ENCODE results near the gene HCAR3.
"Not testable (repeated sequence)": the region's sequence is repeated elsewhere in the genome, so short reads cannot be mapped to it uniquely, and the experiment has no call there.

The HCAR3 gene

DNA sequence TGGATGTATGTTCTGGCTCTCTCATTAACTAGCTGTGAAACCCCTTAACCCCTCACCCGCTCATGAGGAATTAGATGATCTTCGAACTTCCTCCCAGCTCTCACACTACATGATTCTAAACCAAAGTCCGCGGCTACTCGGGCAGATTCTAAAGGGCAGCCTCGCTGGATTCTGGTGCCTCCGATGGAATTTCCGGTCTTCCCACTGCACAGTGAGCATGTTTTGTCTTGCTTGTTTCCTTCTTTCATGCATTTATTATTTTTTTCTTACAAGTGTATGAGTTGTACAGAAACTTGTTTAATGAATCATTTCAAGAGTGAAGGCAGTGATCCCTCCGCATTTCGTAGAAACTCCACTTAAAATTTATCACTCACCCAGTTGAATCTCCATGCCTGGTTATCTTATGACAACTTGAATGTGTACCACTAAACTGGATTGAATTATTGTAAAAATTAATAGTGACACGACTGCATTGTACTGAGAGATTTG is 4.5 kb upstream of the HCAR3 start:
- no peak for DNase-seq

DNA sequence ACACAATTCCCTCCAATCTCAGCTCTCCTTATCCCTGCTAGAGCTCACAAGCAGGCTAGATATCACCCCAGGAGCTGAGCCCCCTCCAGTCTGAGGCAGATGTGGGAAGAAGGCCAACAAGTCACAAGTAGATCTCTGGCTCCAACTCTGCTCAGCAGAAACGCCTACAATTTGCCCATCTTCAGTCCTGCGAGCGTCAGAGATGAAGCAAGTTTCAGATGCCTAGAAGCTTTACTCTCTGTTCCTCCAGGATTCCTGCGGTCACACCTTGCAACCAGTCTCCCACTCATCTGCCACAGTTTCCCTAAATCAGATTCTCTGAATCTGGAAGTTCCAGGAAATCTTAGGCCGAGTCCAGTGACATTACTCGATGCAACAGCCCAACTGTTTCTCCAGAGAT is 1.4 kb downstream of the HCAR3 start:
- DNase-seq, result not testable (repeated sequence)

DNA sequence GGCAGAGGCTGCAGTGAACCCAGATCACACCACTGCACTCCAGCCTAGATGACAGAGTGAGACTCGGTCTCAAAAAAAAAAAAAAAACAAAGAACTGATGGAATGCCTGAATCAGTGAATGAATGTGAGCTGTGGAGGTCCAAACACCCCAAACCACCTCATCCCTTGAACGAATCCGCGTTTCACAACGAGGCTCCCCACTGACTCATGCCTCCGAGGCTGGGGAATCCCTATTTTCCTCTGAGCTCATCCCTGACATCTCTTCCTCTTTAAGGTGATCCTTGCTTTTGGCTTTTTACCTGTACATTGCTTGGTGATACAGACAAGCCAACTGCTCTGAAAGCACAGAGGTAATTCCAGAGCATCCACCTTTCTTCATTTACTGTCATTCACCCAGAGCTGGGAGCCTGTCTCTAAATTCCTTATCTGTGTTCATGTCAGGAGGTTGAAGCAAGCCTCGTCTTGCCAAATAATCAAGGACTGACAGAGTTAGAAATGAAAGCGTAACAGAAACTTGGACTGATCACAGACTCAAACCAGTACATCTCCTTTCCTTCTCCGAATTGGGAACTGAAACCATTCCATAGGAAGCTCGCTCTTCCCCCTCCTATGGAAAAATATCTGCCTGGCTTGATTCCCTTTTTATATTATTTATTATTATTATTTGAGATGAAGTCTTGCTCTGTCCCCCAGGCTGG is 3.0 kb downstream of the HCAR3 start:
- not testable (repeated sequence) for DNase-seq

DNA sequence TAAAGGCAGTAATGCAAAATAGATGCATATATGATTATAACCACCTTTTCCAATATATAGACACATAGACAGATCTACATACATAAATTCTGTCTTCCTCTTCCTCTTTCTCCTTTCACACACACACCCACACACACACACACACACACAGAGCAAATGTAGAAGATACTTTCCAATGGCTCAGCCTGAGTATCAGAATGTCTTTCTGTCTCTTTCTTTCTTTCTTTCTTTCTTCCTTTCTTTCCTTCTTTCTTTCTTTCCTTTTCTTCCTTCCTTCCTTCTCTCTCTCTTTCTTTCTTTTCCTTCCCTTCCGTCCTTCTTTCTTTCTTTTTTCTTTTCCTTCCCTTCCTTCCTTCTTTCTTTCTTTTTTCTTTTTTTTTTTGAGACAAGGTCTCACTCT is 5.3 kb downstream of the HCAR3 start:
- not testable (repeated sequence) for DNase-seq

DNA sequence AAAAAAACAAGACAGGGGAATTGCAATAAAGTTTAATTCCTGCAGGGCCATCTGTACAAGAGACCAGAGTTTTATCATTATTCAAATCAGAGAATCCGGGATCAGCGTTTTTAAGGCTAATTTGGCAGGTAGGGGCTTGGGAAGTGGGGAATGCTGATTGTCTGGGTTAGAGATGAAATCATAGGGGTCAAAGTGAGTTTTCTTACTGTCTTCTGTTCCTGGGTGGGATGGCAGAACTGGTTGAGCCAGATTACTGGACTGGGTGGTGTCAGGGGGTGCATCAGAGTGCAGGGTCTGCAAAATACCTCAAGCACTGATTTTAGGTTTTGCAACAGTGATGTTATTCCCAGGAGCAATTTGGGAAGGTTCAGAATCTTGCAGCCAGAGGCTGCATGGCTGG is 6.3 kb downstream of the HCAR3 start:
- DNase-seq, result not testable (repeated sequence)

DNA sequence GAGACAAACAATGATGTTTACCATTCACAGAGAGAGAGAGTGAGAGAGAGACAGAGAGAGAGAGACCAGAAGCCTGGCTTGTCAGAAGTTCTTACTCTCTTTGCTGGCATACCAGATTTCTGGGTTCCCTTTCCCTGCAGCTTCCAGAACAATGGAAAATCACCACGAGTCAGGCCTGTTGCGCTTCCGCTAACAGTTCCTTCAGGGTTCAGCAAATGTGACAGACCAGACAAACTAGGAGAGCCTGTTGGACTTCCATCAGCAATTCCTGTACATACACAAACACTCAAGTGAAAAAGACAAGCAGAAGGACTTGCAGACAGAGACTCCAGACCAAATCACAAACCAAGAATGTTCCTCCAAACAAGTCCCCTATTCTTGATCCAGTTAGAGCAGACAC is 7.3 kb downstream of the HCAR3 start:
- DNase-seq, result not testable (repeated sequence)

DNA sequence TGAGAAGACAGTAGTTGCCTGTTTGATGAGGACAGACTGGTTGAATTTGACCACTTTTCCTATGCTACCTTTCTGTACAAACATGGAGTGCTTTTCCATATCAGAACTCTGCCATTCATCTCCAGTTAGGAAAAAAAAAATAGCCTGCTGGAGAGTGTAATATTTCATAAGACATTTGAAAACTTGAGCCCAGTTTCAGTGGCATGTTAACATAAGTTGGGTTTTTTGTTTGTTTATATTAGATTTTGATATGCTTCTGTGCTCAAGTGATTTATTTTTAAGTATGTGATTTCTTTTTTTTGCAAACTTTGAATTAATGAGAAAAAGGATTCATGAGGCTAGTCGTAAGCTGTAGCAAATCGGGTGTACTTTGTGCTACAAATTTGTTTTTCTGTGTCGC is 12.8 kb downstream of the HCAR3 start:
- not testable (repeated sequence) for DNase-seq

DNA sequence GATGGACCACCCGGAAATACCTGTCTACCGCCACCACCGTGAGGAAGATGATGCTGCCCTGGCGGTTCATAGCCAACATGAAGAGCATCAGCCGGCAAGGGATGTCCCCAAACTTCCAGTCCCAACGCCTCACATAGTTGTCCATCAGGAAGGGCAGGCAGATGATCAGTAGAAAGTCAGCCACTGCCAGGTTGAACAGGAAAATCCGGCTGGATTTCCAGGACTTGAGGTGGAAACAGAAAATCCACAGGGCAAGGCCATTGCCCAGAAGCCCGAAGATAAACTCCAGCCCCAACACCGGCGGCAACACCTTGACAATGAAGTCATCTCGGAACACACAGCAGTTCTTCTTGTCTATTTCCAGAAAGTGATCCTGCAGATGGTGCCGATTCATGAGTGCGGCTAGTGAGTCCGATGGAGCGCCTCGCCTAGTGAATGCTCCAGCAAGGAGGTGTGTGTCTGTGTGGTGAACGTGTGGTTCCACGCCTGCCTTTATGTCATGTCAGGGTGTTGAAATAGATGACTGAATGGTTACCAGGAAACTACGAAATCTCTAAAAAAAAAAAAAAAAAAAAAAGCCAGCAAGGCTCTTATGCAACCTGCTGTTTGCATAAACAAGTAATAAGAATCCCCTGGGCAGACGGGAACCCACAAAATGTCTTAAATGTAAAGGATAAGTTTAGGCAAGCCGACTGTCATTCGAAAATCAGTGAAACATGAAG is 13.6 kb downstream of the HCAR3 start, which contains the start of gene HCAR2:
Gene HCAR2 (minus strand): TSS at position 468 of the 722 bp plus-strand sequence. CDS start 74 bp downstream, at position 394.
- DNase-seq, result not testable (repeated sequence)

DNA sequence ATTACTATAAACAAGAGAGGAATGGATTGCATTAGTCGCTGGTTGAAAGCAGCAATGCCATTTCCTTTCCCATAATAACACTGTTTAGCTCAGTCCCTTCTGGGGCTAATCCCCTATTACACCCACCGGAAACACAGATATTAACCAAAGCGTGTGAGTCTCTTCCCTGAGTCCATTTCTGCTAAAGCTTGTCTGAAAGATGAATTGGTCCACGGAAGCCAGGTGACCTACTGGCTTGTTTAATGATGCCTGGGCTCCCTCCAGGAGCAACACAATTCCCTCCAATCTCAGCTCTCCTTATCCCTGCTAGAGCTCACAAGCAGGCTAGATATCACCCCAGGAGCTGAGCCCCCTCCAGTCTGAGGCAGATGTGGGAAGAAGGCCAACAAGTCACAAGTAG is 15.1 kb downstream of the HCAR3 start:
- not testable (repeated sequence) for DNase-seq

DNA sequence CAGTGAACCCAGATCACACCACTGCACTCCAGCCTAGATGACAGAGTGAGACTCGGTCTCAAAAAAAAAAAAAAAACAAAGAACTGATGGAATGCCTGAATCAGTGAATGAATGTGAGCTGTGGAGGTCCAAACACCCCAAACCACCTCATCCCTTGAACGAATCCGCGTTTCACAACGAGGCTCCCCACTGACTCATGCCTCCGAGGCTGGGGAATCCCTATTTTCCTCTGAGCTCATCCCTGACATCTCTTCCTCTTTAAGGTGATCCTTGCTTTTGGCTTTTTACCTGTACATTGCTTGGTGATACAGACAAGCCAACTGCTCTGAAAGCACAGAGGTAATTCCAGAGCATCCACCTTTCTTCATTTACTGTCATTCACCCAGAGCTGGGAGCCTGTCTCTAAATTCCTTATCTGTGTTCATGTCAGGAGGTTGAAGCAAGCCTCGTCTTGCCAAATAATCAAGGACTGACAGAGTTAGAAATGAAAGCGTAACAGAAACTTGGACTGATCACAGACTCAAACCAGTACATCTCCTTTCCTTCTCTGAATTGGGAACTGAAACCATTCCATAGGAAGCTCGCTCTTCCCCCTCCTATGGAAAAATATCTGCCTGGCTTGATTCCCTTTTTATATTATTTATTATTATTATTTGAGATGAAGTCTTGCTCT is 16.4 kb downstream of the HCAR3 start:
- not testable (repeated sequence) for DNase-seq

DNA sequence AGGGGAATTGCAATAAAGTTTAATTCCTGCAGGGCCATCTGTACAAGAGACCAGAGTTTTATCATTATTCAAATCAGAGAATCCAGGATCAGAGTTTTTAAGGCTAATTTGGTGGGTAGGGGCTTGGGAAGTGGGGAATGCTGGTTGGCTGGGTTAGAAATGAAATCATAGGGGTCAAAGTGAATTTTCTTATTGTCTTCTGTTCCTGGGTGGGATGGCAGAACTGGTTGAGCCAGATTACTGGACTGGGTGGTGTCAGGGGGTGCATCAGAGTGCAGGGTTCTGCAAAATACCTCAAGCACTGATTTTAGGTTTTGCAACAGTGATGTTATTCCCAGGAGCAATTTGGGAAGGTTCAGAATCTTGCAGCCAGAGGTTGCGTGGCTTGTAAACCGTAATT is 19.7 kb downstream of the HCAR3 start:
- not testable (repeated sequence) for DNase-seq

DNA sequence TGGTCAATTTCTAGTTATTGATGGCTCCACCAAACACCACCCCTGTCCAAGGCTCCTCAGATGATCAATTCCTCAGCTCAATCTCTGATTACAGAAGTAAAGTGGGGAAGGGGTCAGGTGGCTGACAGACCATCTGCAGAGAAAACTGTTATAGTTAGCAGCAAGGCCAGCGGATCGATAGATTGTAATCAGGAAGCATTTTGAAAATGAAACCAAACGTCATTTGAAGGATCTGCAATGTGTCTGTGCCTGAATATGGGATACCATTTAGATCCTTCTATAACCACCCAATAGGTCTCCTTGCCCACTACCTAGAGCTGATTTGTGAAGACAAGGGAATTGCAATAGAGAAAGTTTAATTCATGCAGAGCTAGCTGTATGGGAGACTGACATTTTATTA is 25.0 kb downstream of the HCAR3 start:
- DNase-seq, result no peak

DNA sequence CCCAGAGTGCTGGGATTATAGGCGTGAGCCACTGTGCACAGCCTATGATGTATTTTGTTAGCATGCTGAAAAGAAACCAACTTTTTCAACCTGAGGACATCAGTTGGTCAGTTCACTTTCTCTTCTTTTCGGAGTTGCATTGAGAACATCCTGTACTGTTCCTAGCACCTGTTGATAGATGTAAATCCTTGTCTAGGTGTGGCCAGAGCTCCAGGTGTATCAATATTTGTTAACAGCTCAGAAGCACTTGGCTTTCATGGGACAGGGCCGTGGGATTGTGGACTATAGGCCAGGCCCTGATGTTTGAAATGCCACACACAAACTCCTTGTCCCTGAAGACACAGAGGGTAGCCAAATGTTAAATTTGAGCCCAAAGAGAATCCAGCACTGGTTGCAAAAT is 28.3 kb downstream of the HCAR3 start:
- no peak for DNase-seq

DNA sequence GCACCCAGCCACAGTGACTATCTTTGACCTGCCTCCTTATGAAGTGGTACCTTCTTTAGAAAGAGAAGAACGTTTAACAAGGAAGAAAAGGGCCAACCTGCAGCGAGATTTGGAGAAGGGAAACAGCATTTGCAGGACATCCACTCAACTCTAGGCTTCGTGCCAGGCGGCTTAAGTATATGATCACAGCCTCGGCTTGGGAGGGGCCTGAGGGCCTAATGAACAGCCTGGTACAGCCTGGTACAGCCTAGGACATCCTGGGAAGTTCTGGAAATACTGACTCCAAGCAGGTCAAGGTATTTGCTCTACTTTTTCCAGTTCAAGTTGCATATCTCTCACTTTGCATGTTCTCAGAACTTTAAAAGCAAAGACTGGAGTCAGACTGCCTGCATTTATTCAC is 29.5 kb downstream of the HCAR3 start:
- no peak for DNase-seq

DNA sequence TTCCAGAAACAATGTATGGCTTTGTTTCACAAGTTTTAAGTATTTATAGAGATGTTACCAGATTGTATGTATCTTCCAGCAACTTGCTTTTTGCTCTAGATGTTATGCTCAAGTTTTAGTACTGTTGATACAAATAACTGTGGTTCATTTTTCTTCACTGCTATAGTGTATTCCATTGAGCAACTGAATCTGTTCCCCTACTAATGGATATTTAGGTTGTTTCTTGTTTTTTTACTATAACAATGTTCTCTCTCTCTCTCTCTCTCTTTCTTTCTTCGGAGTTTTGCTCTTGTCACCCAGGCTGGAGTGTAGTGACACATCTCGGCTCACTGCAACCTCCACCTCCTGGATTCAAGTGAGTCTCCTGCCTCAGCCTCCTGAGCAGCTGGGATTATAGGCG is 30.1 kb downstream of the HCAR3 start:
- no peak for DNase-seq

DNA sequence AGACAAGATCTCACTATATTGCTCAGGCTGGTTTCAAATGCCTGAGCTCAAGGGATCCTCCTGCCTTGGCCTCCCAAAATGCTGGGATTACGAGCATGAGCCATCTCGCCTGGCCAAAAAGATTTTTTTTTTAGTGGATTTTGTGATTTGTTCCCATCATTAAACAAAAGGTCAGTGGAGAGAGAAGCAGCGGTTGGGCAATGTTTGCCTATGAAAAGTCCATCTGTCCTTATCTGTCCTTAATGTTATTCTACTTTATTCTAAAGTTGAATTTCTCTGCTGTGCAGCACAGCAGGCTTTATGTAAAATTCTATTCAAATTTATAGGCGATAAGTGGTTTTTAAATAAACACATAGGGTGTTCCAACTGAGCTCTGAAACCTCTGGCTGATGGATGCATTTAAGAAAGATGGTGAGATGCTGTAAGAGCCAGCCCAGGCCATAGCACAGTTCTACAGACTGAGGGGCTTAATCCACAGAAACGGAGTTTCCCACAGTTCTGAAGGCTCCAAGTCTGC is 32.3 kb downstream of the HCAR3 start:
- no peak for DNase-seq

DNA sequence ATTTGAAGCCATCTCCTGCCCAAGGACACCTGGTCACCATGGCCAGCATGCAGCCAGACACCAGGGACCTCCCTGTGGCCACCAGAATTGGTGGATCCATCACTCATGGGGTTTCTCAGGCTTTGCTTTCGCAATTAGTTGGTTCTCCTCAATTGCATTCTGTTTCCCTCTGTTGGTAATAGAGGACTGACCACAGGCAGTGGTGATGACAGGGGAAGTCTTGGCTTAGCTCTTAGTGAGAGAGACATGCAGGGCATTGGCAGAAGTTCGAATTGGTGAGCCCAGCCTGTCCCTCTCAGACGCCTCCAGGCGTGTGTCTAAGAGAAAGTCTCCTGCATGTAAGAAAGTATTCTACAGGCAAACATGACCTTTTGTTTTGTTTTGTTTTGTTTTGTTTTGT is 34.8 kb downstream of the HCAR3 start:
- no peak for DNase-seq

DNA sequence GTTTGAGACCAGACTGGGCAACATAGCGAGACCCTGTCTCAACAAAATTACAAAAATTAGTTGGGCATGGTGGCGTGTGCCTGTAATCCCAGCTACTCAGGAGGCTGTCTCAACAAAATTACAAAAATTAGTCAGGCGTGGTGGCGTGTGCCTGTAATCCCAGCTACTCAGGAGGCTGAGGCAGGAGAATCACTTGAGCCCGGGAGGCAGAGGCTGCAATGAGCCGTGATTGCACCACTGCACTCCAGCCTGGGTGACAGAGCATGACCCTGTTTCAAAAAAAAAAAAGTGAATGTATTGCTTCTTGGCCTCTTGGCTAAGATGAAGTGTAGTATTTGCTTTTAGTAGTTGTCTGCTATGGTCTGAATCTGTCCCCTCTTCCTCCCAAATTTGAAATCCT is 35.6 kb downstream of the HCAR3 start:
- not testable (repeated sequence) for DNase-seq

DNA sequence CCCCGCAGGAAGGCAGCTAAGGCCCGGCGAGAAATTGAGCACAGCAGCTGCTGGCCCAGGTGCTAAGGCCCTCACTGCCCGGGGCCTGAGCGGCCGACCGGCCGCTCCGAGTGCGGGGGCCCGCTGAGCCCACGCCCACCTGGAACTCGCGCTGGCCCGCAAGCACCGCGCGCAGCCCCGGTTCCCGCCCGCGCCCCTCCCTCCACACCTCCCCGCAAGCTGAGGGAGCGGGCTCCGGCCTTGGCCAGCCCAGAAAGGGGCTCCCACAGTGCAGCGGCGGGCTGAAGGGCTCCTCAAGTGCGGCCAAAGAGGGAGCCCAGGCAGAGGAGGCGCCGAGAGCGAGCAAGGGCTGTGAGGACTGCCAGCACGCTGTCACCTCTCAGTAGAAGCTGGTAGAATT is 39.8 kb downstream of the HCAR3 start:
- not testable (repeated sequence) for DNase-seq

DNA sequence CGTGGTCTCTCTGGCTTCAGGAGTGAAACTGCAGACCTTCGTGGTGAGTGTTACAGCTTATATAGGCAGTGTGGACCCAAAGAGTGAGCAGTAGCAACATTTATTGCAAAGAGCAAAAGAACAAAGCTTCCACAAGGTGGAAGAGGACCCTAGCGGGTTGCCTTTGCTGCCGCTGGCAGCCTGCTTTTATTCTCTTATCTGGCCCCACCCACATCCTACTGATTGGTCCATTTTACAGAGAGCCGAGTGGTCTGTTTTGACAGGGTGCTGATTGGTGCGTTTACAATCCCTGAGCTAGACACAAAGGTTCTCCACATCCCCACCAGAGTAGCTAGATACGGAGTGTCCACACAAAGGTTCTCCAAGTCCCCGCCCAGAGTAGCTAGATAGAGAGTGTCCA is 40.6 kb downstream of the HCAR3 start:
- not testable (repeated sequence) for DNase-seq

DNA sequence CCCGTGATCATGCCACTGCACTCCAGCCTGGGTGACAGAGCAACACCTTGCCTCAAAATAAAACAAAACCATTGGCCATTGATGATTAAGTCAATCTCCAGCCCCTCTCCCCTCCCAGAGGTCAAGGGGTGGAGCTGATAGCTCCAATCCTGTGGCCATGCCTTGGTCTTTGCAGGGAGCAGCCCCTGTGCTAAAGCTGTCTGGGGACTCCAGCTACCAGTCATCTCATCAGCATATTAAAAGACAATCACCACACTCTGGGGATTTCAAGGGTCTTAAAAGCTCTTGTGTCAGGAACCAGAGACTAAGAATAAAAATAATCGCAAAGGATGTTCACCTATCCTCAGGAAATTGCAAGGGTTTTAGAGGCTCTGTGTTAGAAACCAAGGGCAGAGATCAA is 44.1 kb downstream of the HCAR3 start:
- no peak for DNase-seq

DNA sequence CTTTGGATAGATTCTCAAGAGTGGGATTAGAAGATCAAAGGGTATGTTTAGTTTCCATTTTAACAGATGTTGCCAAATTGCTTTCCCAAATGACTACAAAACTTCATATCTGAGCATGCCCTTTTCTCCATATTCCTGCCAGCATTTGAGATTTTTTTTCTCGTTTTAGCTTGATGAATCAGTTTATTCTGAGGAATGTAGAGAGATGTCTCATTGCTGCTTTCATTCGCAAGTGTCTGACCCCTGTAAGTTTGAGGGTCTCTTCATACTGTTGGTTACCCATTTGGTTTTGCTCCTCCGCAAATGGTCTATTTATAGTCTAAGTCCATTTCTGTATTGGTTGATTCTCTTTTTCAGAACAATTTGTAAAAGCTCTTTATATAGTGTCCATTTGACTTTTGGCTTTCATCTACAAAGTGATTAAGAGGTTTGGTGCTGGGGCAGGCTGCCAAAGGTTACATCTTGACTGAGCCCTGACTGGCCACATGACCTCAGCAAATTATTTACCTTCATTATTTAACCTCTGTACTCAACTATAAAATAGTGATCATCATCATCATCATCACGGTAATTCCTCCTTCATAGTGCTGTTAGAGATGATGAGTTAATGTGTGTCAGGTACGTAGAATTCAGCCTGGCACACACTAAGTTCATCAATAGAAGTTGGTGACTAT is 47.1 kb downstream of the HCAR3 start:
- no peak for DNase-seq

DNA sequence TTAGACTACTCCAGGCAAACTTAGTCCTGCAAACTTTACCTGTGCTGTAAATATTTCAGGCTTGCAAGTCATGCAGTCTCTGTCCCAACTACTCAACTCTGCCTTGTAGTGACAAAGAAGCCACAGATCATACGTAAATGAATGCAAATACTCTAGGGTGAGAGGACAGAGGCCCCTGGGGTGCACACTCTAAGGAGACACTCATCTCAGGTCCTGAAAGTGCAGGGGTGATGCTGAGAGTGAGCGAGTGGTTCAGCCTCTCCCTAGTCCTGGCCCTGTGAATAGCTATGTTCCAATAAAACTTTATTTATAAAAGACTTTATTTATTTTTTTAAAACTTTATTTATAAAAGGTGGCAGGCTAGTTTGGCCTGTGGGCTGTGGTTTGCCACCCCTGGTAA is 48.3 kb downstream of the HCAR3 start:
- DNase-seq, result no peak

Data from CD4-positive, alpha-beta T cell treated with Interleukin-6 for 4 hours (primary cell).